WTC11 (cell line): ENCODE results near the gene UGT1A8. TPM values are rescaled to one million over a fixed set of nuclear protein-coding genes. Genes with fewer than 3 reads are reported as not detected.
"Not testable (repeated sequence)": the region's sequence is repeated elsewhere in the genome, so short reads cannot be mapped to it uniquely, and the experiment has no call there.

Experiments
- ATAC-seq: fragments of 200-7000 bp; cut with Tn5 transposase; 2 replicates; pipeline ENCODE4 v1.10.0; 2021; ENCODE audit warnings: mild to moderate bottlenecking, moderate library complexity
- CTCF ChIA-PET: fragments of 300-600 bp; sonication (Branson Sonifier 250); formaldehyde crosslinking; loops from one replicate; lab custom pipeline; 2021; ENCODE audit warnings: antibody characterized with exemption; lab: Charles Lee
- POLR2A ChIA-PET: fragments of 350-600 bp; sonication (Branson Sonifier 250); formaldehyde crosslinking; loops from one replicate; lab custom pipeline; 2021; ENCODE audit warnings: antibody characterized with exemption; lab: Charles Lee
- DNase-seq: peaks from one replicate; pipeline ENCODE4 v3.0.0; 2021; ENCODE audit warnings: low spot score
- H3K27ac Mint-ChIP-seq: 2 replicates; pipeline ENCODE4 v1.8.0; 2021; ENCODE audit warnings: mixed read lengths
- H3K27me3 Mint-ChIP-seq: 2 replicates; pipeline ENCODE4 v1.8.0; 2021; ENCODE audit warnings: low read depth, mild to moderate bottlenecking, moderate library complexity, mixed read lengths
- H3K36me3 Mint-ChIP-seq: 2 replicates; pipeline ENCODE4 v1.8.0; 2021; ENCODE audit warnings: mixed read lengths
- H3K4me1 Mint-ChIP-seq: 2 replicates; pipeline ENCODE4 v1.8.0; 2022; ENCODE audit warnings: mixed read lengths
- H3K4me3 Mint-ChIP-seq: 2 replicates; pipeline ENCODE4 v1.8.0; 2021; ENCODE audit warnings: mild to moderate bottlenecking, moderate library complexity, mixed read lengths
- H3K9me3 Mint-ChIP-seq: 2 replicates; pipeline ENCODE4 v1.8.0; 2021; ENCODE audit warnings: mixed read lengths
- ARID4B ChIP-seq: sonication (generic); formaldehyde crosslinking; IDR thresholded peaks from 2 replicates; pipeline ENCODE4 v1.8.0; 2023; ENCODE audit warnings: missing genetic modification reagents, mild to moderate bottlenecking, borderline replicate concordance
- CTCF ChIP-seq: fragments of 200-600 bp; IDR thresholded peaks from 2 replicates; pipeline ENCODE4 v1.8.0; 2022; ENCODE audit warnings: antibody characterized with exemption
- ELF4 ChIP-seq: sonication (generic); formaldehyde crosslinking; IDR thresholded peaks from 2 replicates; pipeline ENCODE4 v1.8.1; 2022; ENCODE audit warnings: low read depth, mild to moderate bottlenecking, moderate library complexity, missing genetic modification reagents
- FOXJ3 ChIP-seq: sonication (generic); formaldehyde crosslinking; IDR thresholded peaks from 2 replicates; pipeline ENCODE4 v1.9.0; 2021; ENCODE audit warnings: missing genetic modification reagents, mild to moderate bottlenecking, borderline replicate concordance
- JAZF1 ChIP-seq: fragments of 250-450 bp; sonication (Bioruptor Pico); IDR thresholded peaks from 2 replicates; pipeline ENCODE4 v1.9.0; 2021; ENCODE audit warnings: moderate library complexity, mild to moderate bottlenecking, inconsistent platforms
- MLX ChIP-seq: sonication (generic); formaldehyde crosslinking; IDR thresholded peaks from 2 replicates; pipeline ENCODE4 v1.8.1; 2023; ENCODE audit warnings: mild to moderate bottlenecking, missing genetic modification reagents, moderate library complexity
- MXD4 ChIP-seq: fragments of 250-450 bp; sonication (Bioruptor Pico); IDR thresholded peaks from 2 replicates; pipeline ENCODE4 v1.8.0; 2021; ENCODE audit warnings: mild to moderate bottlenecking, moderate library complexity, borderline replicate concordance
- NFATC4 ChIP-seq: fragments of 250-450 bp; sonication (Bioruptor Pico); IDR thresholded peaks from 2 replicates; pipeline ENCODE4 v1.9.0; 2021; ENCODE audit warnings: mild to moderate bottlenecking
- NR1H2 ChIP-seq: sonication (generic); formaldehyde crosslinking; IDR thresholded peaks from 2 replicates; pipeline ENCODE4 v1.9.0; 2021; ENCODE audit warnings: mild to moderate bottlenecking, moderate library complexity, missing genetic modification reagents
- NR2C2 ChIP-seq: sonication (generic); formaldehyde crosslinking; IDR thresholded peaks from 2 replicates; pipeline ENCODE4 v1.8.0; 2022; ENCODE audit warnings: mild to moderate bottlenecking, missing genetic modification reagents
- PRRX2 ChIP-seq: fragments of 250-450 bp; sonication (Bioruptor Pico); IDR thresholded peaks from 2 replicates; pipeline ENCODE4 v1.8.0; 2021; ENCODE audit warnings: mild to moderate bottlenecking
- SMAD3 ChIP-seq: sonication (generic); formaldehyde crosslinking; IDR thresholded peaks from 2 replicates; pipeline ENCODE4 v1.8.0; 2022; ENCODE audit warnings: missing genetic modification reagents, mild to moderate bottlenecking, borderline replicate concordance
- SP1 ChIP-seq: sonication (generic); formaldehyde crosslinking; conservative IDR thresholded peaks from 2 replicates; pipeline ENCODE4 v1.8.1; 2022; ENCODE audit warnings: missing genetic modification reagents
- TEAD1 ChIP-seq: sonication (generic); formaldehyde crosslinking; IDR thresholded peaks from 2 replicates; pipeline ENCODE4 v1.8.0; 2022; ENCODE audit warnings: mild to moderate bottlenecking, missing genetic modification reagents
- ZNF396 ChIP-seq: fragments of 250-450 bp; sonication (Bioruptor Pico); IDR thresholded peaks from 2 replicates; pipeline ENCODE4 v1.8.0; 2021; ENCODE audit warnings: mild to moderate bottlenecking, moderate library complexity, borderline replicate concordance
- total RNA-seq: library from RNA; stranded (reverse); gene quantifications from 3 replicates; pipeline ENCODE4 v1.2.3, GENCODE V29; 2021
- TF ChIP-seq, protein P1 (sequence below): sonication (generic); formaldehyde crosslinking; IDR thresholded peaks from 2 replicates; pipeline ENCODE4 v1.8.0; 2022; ENCODE audit warnings: mild to moderate bottlenecking, missing genetic modification reagents
- TF ChIP-seq, protein P2 (sequence below): sonication (generic); formaldehyde crosslinking; IDR thresholded peaks from 2 replicates; pipeline ENCODE4 v1.8.1; 2023; ENCODE audit warnings: mild to moderate bottlenecking, missing genetic modification reagents

Gene UGT1A8
- total RNA-seq, 1 experiment from 2014 or later, result 0.13 TPM

DNA sequence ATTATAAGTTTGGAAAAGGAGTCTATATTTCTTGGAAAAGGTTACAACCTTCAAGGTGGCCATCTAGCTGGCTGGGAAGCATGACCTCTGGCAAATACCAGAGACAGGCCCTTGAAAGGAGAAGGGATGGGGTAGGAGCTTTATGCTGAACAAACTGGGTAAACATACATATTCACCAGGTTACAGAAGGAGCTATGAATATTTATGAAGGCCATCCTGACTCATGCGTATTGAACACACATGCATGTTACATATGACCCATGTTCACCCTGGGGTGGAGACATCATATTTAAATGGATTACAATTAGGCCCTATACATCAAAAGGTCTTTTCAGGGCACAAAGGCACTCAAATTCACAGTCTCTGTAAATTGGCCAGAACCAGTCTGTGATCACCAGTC lies 24.7 kb upstream of the UGT1A8 start:
- H3K4me1 Mint-ChIP-seq, H3K4me3 Mint-ChIP-seq, H3K36me3 Mint-ChIP-seq, H3K27ac Mint-ChIP-seq, DNase-seq, CTCF ChIA-PET, ATAC-seq, H3K27me3 Mint-ChIP-seq, POLR2A ChIA-PET: not testable (repeated sequence)
- H3K9me3 Mint-ChIP-seq, result peaks cover 18% of the 10 kb centered on the region

GRCh38 chr2:233593201-233593600 lies 24.2 kb upstream of the UGT1A8 start:
- H3K27ac Mint-ChIP-seq, result no peak overlapping the region
- POLR2A ChIA-PET, result no interaction called here

DNA sequence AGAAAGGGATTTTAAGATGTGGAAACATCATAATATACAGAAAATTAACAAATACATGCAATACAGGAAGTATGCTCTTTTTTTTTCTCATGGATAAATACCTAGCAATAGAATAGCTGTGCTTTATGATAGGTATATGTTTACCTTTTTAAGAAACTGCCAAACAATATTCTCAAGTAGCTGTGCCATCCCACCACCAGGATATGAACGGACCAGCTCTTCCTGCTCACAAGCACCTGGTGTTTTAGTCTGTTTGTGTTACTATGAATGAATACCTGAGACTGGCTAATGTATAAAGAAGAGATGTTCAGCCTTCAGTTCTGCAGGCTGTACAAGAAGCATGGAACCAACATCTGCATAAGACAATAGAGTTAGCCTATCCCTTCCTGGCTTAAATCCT lies 19.9 kb upstream of the UGT1A8 start:
- peaks cover 2% of the 10 kb centered on the region; the same call in 1 of the 2 replicates for H3K36me3 Mint-ChIP-seq
- DNase-seq (no peak), ATAC-seq (no peak)
- no peak overlapping the region for H3K27ac Mint-ChIP-seq
- no peaks in the 10 kb centered on the region for H3K4me1 Mint-ChIP-seq
- no peak overlapping the region for H3K4me3 Mint-ChIP-seq
- CTCF ChIA-PET, result no interaction called here
- H3K9me3 Mint-ChIP-seq, result peaks cover 26% of the 10 kb centered on the region
- POLR2A ChIA-PET, result no interaction called here
- H3K27me3 Mint-ChIP-seq, result no peaks in the 10 kb centered on the region; the same call in 1 of the 2 replicates
- TF ChIP-seq NR2C2 (CRISPR knock-in tag) (no peak), ELF4 (CRISPR knock-in tag) (no peak), PRRX2 (CRISPR knock-in tag) (no peak), JAZF1 (no peak), NR1H2 (CRISPR knock-in tag) (no peak), TEAD1 (CRISPR knock-in tag) (no peak), NFATC4 (CRISPR knock-in tag) (no peak), MLX (CRISPR knock-in tag) (no peak)
- TF ChIP-seq, protein P1, sequence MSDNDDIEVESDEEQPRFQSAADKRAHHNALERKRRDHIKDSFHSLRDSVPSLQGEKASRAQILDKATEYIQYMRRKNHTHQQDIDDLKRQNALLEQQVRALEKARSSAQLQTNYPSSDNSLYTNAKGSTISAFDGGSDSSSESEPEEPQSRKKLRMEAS (CRISPR knock-in tag), result no peak

More at GRCh38 chr2:233593201-233593600, 24.2 kb upstream of the UGT1A8 start:
- Mint-ChIP-seq H3K27me3 (no peaks in the 10 kb centered on the region; the same call in 1 of the 2 replicates), H3K36me3 (no peaks in the 10 kb centered on the region), H3K9me3 (peaks cover 18% of the 10 kb centered on the region), H3K4me1 (no peaks in the 10 kb centered on the region), H3K4me3 (no peak overlapping the region)
- no peak for TF ChIP-seq SP1 (CRISPR knock-in tag)
- no peak for TF ChIP-seq ZNF396 (CRISPR knock-in tag)
- no peak for TF ChIP-seq ARID4B (CRISPR knock-in tag)
- TF ChIP-seq, protein P2, sequence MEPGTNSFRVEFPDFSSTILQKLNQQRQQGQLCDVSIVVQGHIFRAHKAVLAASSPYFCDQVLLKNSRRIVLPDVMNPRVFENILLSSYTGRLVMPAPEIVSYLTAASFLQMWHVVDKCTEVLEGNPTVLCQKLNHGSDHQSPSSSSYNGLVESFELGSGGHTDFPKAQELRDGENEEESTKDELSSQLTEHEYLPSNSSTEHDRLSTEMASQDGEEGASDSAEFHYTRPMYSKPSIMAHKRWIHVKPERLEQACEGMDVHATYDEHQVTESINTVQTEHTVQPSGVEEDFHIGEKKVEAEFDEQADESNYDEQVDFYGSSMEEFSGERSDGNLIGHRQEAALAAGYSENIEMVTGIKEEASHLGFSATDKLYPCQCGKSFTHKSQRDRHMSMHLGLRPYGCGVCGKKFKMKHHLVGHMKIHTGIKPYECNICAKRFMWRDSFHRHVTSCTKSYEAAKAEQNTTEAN, result no peak
- TF ChIP-seq CTCF, result no peak
- TF ChIP-seq FOXJ3, result no peak
- TF ChIP-seq MXD4 (CRISPR knock-in tag), result no peak
- no peak for TF ChIP-seq JAZF1
- TF ChIP-seq SMAD3 (CRISPR knock-in tag), result no peak
- CTCF ChIA-PET, result no interaction called here
- DNase-seq, result no peak
- ATAC-seq, result no peak
